GM12878 (cell line): ENCODE measurements around the gene MAGI2.

Experiments
- BHLHE40 ChIP-seq, 2 experiments: fragments of 450-650 bp in 1 of 2; IDR thresholded peaks; 2 replicates each; pipeline ENCODE4 v1.6.1; 2011 to 2017; ENCODE audit warnings: low read depth in 2 of 2, borderline replicate concordance in 1 of 2, improper control_type of control experiment in 1 of 2, low read length in 1 of 2, mild to moderate bottlenecking in 1 of 2
- TF ChIP-seq, protein P1 (sequence below), 3 experiments: IDR thresholded peaks in 2 of 3; conservative IDR thresholded peaks in 1 of 3; 2 replicates each; pipeline ENCODE4 v1.5.1; 2011; ENCODE audit warnings: low read depth in 3 of 3, low read length in 3 of 3, mild to moderate bottlenecking in 3 of 3, control low read depth in 2 of 3, moderate library complexity in 2 of 3, inconsistent platforms in 1 of 3, mixed read lengths in 1 of 3; ENCODE audit not compliant: control insufficient read depth in 2 of 3, insufficient read depth in 1 of 3; ENCODE audit errors: extremely low read depth in 1 of 3

DNA sequence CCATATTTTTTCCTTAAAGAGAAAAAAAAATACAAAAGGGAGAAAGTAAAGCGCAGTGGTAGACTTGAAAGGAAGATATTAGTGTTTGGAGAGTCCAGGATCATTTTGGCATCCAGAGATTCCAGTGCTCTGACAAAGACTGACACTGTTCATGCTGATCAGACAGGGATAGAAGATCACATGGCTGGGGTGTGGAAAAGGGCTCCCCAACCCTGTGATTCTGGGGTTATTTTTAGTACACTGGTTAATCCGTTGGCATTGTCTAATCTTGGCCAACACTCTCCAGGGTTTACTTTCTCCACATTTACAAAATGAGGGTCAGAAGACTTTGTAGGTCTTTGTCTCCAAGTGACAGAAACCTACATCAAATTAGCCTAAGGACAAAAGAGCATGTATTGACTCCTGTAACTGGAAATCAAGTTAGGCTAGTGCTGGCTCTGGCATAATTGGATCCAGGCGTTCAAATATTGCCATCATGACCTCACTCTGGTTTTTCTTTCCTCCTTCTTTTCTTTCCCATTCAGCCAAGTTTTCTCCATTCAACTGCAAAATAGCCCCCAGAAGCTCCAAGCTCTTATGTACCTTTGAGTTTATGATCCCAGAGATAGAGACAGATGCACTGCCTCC, 1473.3 kb downstream of the MAGI2 start:
- TF ChIP-seq, protein P1, sequence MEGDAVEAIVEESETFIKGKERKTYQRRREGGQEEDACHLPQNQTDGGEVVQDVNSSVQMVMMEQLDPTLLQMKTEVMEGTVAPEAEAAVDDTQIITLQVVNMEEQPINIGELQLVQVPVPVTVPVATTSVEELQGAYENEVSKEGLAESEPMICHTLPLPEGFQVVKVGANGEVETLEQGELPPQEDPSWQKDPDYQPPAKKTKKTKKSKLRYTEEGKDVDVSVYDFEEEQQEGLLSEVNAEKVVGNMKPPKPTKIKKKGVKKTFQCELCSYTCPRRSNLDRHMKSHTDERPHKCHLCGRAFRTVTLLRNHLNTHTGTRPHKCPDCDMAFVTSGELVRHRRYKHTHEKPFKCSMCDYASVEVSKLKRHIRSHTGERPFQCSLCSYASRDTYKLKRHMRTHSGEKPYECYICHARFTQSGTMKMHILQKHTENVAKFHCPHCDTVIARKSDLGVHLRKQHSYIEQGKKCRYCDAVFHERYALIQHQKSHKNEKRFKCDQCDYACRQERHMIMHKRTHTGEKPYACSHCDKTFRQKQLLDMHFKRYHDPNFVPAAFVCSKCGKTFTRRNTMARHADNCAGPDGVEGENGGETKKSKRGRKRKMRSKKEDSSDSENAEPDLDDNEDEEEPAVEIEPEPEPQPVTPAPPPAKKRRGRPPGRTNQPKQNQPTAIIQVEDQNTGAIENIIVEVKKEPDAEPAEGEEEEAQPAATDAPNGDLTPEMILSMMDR (IDR thresholded peaks at IDR 0.05 in 2 of 3, conservative IDR thresholded peaks at IDR 0.05 in 1 of 3; ENCODE audit: control insufficient read depth in 2 of 3, extremely low read depth in 1 of 3, insufficient read depth in 1 of 3, low read depth in 3 of 3, low read length in 3 of 3): no peak
- no peak for TF ChIP-seq BHLHE40 (IDR thresholded peaks at IDR 0.05; ENCODE audit: borderline replicate concordance in 1 of 2, low read depth in 2 of 2, low read length in 1 of 2)
